Caco-2 (cell line): Measurements from ENCODE around the gene ADM. TPM values are rescaled to one million over a fixed set of nuclear protein-coding genes. Genes with fewer than 3 reads are reported as not detected.

Source experiments
- BruUV-seq: library from RNA; stranded (reverse); fragments of 400-500 nt; replicated peaks from 2 replicates; lab custom pipeline; 2021; lab: Mats Ljungman, UMichigan
- CTCF ChIA-PET: fragments of 300-600 bp; sonication (Branson Sonifier 250); formaldehyde crosslinking; loops from one replicate; lab custom pipeline; 2022; ENCODE audit warnings: antibody characterized with exemption; lab: Charles Lee
- POLR2A ChIA-PET: fragments of 300-600 bp; sonication (Branson Sonifier 250); formaldehyde crosslinking; loops from one replicate; lab custom pipeline; 2022; ENCODE audit warnings: antibody characterized with exemption; lab: Charles Lee
- DNase-seq, 2 experiments: peaks; one replicate each; pipeline versions ENCODE4 v3.0.0 to v3.0.0-alpha.2; 2020 to 2022
- H3K27me3 ChIP-seq: replicated peaks from 2 replicates; pipeline ENCODE4 v1.6.0; 2011; ENCODE audit warnings: low read length; ENCODE audit not compliant: control insufficient read depth, insufficient read depth
- H3K36me3 ChIP-seq: 2 replicates; pipeline ENCODE4 v1.5.1; 2011; ENCODE audit warnings: low read length; ENCODE audit not compliant: control insufficient read depth, insufficient read depth
- H3K4me1 ChIP-seq: fragments of 250-450 bp; sonication (Bioruptor Pico); 2 replicates; pipeline ENCODE4 v1.5.1; 2020; ENCODE audit warnings: mild to moderate bottlenecking
- H3K4me3 ChIP-seq: 2 replicates; pipeline ENCODE4 v1.5.1; 2011; ENCODE audit warnings: low read depth, mild to moderate bottlenecking, control low read depth, low read length
- H3K9me3 ChIP-seq: fragments of 250-450 bp; sonication (Bioruptor Pico); 2 replicates; pipeline ENCODE4 v1.5.1; 2020; ENCODE audit warnings: mild to moderate bottlenecking, moderate library complexity
- H3K27ac Mint-ChIP-seq: one replicate; pipeline ENCODE4 v1.8.0; 2022; ENCODE audit warnings: mixed read lengths; ENCODE audit not compliant: unreplicated experiment
- H3K27me3 Mint-ChIP-seq: one replicate; pipeline ENCODE4 v1.8.0; 2022; ENCODE audit warnings: mixed read lengths; ENCODE audit not compliant: insufficient read depth, unreplicated experiment
- H3K36me3 Mint-ChIP-seq: one replicate; pipeline ENCODE4 v1.8.0; 2022; ENCODE audit warnings: mild to moderate bottlenecking, mixed read lengths; ENCODE audit not compliant: insufficient read depth, unreplicated experiment
- H3K4me1 Mint-ChIP-seq: one replicate; pipeline ENCODE4 v1.8.0; 2022; ENCODE audit warnings: low read depth, mixed read lengths; ENCODE audit not compliant: unreplicated experiment
- H3K4me3 Mint-ChIP-seq: one replicate; pipeline ENCODE4 v1.8.0; 2022; ENCODE audit warnings: mild to moderate bottlenecking, moderate library complexity, mixed read lengths; ENCODE audit not compliant: unreplicated experiment
- H3K9me3 Mint-ChIP-seq: one replicate; pipeline ENCODE4 v1.8.0; 2022; ENCODE audit warnings: mixed read lengths; ENCODE audit not compliant: unreplicated experiment
- CTCF ChIP-seq, 2 experiments: fragments of 200-600 bp in 1 of 2; IDR thresholded peaks; 1 replicate in 1 of 2; 2 replicates in 1 of 2; pipeline versions ENCODE4 v1.5.1 to v1.8.0; 2011 to 2022; ENCODE audit warnings: antibody characterized with exemption in 1 of 2, control low read depth in 1 of 2, inconsistent platforms in 1 of 2, low read depth in 1 of 2, low read length in 1 of 2, mild to moderate bottlenecking in 1 of 2, moderate library complexity in 1 of 2; ENCODE audit not compliant: insufficient read depth in 1 of 2, severe bottlenecking in 1 of 2, unreplicated experiment in 1 of 2
- intact Hi-C: fragments of 100-400 bp; cut with micrococcal nuclease; formaldehyde crosslinking; loops from one replicate; pipeline ENCODE4 v1.10.0; 2022; ENCODE audit not compliant: unreplicated experiment
- total RNA-seq: library from RNA; stranded (reverse); gene quantifications from 2 replicates; pipeline ENCODE4 v1.2.3, GENCODE V29; 2022

Gene ADM
- total RNA-seq, 1 experiment from 2014 or later: 127 TPM

- Histone ChIP-seq H3K36me3 (no peaks in the 10 kb centered on the region), H3K27me3 (no peaks in the 10 kb centered on the region), H3K9me3 (no peaks in the 10 kb centered on the region), H3K4me1 (peaks cover 25% of the 10 kb centered on the region), H3K4me3 (no peak overlapping the region)
- intact Hi-C loops: no loop called here
- peaks cover 53% of the 10 kb centered on the region for H3K4me1 Mint-ChIP-seq
- H3K9me3 Mint-ChIP-seq: no peaks in the 10 kb centered on the region
- no peak overlapping the region for H3K4me3 Mint-ChIP-seq
- H3K27me3 Mint-ChIP-seq: no peaks in the 10 kb centered on the region
- H3K27ac Mint-ChIP-seq: no peak overlapping the region
- no TSS peak for BruUV-seq
- no peak for DNase-seq
- CTCF ChIA-PET: interaction anchor here (1.3 kb wide), 1 partner anchor 9 kb away, joined by 4 read pairs; no protein-coding TSS in a partner anchor
- no peak for TF ChIP-seq CTCF (IDR thresholded peaks at IDR 0.05; ENCODE audit: insufficient read depth in 1 of 2, low read depth in 1 of 2, low read length in 1 of 2, severe bottlenecking in 1 of 2, unreplicated experiment in 1 of 2)
- peaks cover 23% of the 10 kb centered on the region for H3K36me3 Mint-ChIP-seq
- POLR2A ChIA-PET: interaction anchor here (2.0 kb wide), 1 partner anchor 10 kb away, joined by 22 read pairs; the partner anchor contains the start of gene ADM
Observed at GRCh38 chr11:10314199-10315072, 9.6 kb downstream of the ADM start.

- Histone ChIP-seq H3K4me3 (no peak overlapping the region), H3K4me1 (peaks cover 19% of the 10 kb centered on the region), H3K9me3 (no peaks in the 10 kb centered on the region), H3K36me3 (no peaks in the 10 kb centered on the region), H3K27me3 (no peaks in the 10 kb centered on the region)
- no peaks in the 10 kb centered on the region for H3K27me3 Mint-ChIP-seq
- no TSS peak for BruUV-seq
- DNase-seq: no peak
- intact Hi-C loops: no loop called here
- peaks cover 46% of the 10 kb centered on the region for H3K4me1 Mint-ChIP-seq
- POLR2A ChIA-PET: interaction anchor here (2.0 kb wide), 1 partner anchor 10 kb away, joined by 22 read pairs; the partner anchor contains the start of gene ADM
- CTCF ChIA-PET: no interaction called here
- H3K4me3 Mint-ChIP-seq: no peak overlapping the region
- H3K9me3 Mint-ChIP-seq: no peaks in the 10 kb centered on the region
- H3K27ac Mint-ChIP-seq: no peak overlapping the region
- peaks cover 17% of the 10 kb centered on the region for H3K36me3 Mint-ChIP-seq
- no peak for TF ChIP-seq CTCF (IDR thresholded peaks at IDR 0.05; ENCODE audit: insufficient read depth in 1 of 2, low read depth in 1 of 2, low read length in 1 of 2, severe bottlenecking in 1 of 2, unreplicated experiment in 1 of 2)
Observed at GRCh38 chr11:10315083-10315482, 10.2 kb downstream of the ADM start.

- H3K4me1 ChIP-seq: peaks cover 21% of the 10 kb centered on the region
Observed at GRCh38 chr11:10317151-10317755, 12.4 kb downstream of the ADM start.

More at GRCh38 chr11:10317151-10317755, 12.4 kb downstream of the ADM start:
- BruUV-seq: no TSS peak
- Mint-ChIP-seq H3K4me1 (peaks cover 34% of the 10 kb centered on the region), H3K27ac (no peak overlapping the region), H3K27me3 (no peaks in the 10 kb centered on the region), H3K4me3 (no peak overlapping the region), H3K9me3 (no peaks in the 10 kb centered on the region), H3K36me3 (peaks cover 2% of the 10 kb centered on the region)
- H3K9me3 ChIP-seq: no peaks in the 10 kb centered on the region
- DNase-seq: no peak
- ChIA-PET POLR2A (interaction anchor here (0.5 to 1.1 kb wide), 3 partner anchors 8 to 223 kb away, joined by 3 to 4 read pairs (median 3); partner anchors contain the start of gene ADM), CTCF (interaction anchor here (0.5 to 1.3 kb wide), 3 partner anchors 13 to 367 kb away, joined by 3 to 4 read pairs (median 3); no protein-coding TSS in a partner anchor)
- no peaks in the 10 kb centered on the region for H3K36me3 ChIP-seq
- H3K27me3 ChIP-seq: no peaks in the 10 kb centered on the region
- no peak for TF ChIP-seq CTCF (IDR thresholded peaks at IDR 0.05; ENCODE audit: insufficient read depth in 1 of 2, low read depth in 1 of 2, low read length in 1 of 2, severe bottlenecking in 1 of 2, unreplicated experiment in 1 of 2)
- intact Hi-C loops: no loop called here
- H3K4me3 ChIP-seq: no peak overlapping the region
